Brain microvascular endothelial cell (primary cell): ENCODE measurements around the gene CATSPERZ.

Experiments used
- DNase-seq: peaks from one replicate; pipeline ENCODE4 v3.0.0-alpha.2; 2020
- H3K27ac ChIP-seq: fragments of 250-450 bp; sonication (Bioruptor Pico); 2 replicates; pipeline ENCODE4 v1.5.1; 2020; ENCODE audit warnings: mild to moderate bottlenecking, moderate library complexity
- H3K27me3 ChIP-seq: fragments of 250-450 bp; sonication (Bioruptor Pico); replicated peaks from 2 replicates; pipeline ENCODE4 v1.5.1; 2020; ENCODE audit warnings: mild to moderate bottlenecking
- H3K36me3 ChIP-seq: fragments of 250-450 bp; sonication (Bioruptor Pico); replicated peaks from 2 replicates; pipeline ENCODE4 v1.5.1; 2020; ENCODE audit warnings: mild to moderate bottlenecking
- H3K4me3 ChIP-seq: 2 replicates; pipeline ENCODE4 v1.5.1; 2011; ENCODE audit warnings: low read depth, mild to moderate bottlenecking, control low read depth, low read length, moderate library complexity
- in situ Hi-C: cut with HindIII; loops from 2 replicates; pipeline ENCODE4 v1.10.0; 2017; ENCODE audit warnings: low sequenced_read_pairs, low pct_ligation_motif_present
- TF ChIP-seq, protein P1 (sequence below): IDR thresholded peaks from 2 replicates; pipeline ENCODE4 v1.5.1; 2011; ENCODE audit warnings: low read depth, mild to moderate bottlenecking, moderate library complexity, low read length, control low read depth, inconsistent platforms; ENCODE audit errors: missing control alignments

The CATSPERZ gene

DNA sequence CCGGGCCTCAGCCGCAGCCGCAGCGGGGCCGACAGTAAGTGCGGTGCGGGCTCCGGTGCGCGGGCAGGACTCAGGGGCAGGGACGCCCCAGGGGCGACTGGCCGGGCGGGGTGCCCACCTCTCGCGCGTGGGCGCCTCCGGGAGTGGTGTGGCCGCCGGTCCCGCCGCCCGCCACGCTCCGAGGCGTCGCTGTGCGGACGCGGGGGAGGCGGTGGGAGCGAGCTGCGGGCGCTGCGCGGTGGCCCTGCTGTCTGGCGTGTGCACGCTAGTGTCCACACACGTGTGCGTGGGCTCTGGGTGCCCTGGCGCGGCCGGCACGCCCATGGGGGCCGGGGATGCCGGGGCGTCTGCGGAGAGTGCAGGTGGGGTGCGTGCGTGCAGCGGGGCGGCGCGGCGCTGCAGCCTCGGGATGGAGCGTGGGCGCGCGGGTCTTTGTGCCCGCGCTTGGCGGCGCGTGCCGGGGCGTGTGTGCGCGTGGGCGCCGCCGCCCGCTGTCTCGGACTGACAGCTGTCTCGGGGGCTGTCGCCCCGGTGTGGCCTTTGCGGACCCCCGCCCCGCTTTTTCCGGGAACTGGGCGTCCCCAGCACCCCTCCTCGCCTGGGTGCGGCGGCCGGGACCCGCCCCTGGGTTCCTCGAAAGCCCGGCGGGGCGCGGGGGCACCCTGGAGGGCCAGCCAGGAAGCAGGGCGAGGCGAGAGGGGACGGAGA is 8.3 kb upstream of the CATSPERZ start:
- in situ Hi-C loops, result no loop called here
- no peak overlapping the region for H3K27ac ChIP-seq
- TF ChIP-seq, protein P1, sequence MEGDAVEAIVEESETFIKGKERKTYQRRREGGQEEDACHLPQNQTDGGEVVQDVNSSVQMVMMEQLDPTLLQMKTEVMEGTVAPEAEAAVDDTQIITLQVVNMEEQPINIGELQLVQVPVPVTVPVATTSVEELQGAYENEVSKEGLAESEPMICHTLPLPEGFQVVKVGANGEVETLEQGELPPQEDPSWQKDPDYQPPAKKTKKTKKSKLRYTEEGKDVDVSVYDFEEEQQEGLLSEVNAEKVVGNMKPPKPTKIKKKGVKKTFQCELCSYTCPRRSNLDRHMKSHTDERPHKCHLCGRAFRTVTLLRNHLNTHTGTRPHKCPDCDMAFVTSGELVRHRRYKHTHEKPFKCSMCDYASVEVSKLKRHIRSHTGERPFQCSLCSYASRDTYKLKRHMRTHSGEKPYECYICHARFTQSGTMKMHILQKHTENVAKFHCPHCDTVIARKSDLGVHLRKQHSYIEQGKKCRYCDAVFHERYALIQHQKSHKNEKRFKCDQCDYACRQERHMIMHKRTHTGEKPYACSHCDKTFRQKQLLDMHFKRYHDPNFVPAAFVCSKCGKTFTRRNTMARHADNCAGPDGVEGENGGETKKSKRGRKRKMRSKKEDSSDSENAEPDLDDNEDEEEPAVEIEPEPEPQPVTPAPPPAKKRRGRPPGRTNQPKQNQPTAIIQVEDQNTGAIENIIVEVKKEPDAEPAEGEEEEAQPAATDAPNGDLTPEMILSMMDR, result no peak
- H3K27me3 ChIP-seq, result peaks cover 52% of the 10 kb centered on the region
- no peak for DNase-seq
- H3K36me3 ChIP-seq, result no peaks in the 10 kb centered on the region
- H3K4me3 ChIP-seq, result peak overlapping the region; percentile 15

DNA sequence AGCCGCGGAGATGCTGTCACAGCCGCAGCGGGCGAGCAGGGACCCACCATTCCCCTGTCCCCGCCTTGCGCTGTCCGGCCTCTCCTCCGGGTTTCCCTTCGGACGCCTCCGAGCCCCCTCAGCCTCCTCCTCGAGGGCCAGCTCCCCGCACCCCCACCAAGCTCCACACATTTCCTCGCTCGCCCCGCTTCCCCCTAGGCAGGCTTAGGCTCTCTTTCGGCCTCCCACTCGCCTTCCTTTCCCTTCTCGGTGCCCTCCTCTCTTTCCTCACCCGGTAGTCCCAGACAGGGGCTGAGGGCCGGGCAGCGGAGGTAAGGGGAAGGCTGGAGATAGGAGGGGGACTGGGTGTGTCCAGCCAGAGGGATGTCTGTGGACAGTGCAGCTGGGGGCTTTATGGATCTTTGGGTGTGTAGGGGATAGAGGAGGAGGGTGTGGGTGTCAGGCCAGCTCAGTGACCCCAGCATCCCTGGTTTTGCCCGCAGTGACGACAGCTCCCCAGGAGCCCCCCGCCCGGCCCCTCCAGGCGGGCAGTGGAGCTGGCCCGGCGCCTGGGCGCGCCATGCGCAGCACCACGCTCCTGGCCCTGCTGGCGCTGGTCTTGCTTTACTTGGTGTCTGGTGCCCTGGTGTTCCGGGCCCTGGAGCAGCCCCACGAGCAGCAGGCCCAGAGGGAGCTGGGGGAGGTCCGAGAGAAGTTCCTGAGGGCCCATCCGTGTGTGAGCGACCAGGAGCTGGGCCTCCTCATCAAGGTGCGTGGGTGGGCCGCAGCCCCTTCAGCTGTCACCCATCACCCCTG is 7.5 kb upstream of the CATSPERZ start:
- H3K27me3 ChIP-seq, result peaks cover 60% of the 10 kb centered on the region
- TF ChIP-seq, protein P1, result no peak
- H3K36me3 ChIP-seq, result no peaks in the 10 kb centered on the region
- in situ Hi-C loops, result no loop called here
- no peak overlapping the region for H3K27ac ChIP-seq
- H3K4me3 ChIP-seq, result no peak overlapping the region
- DNase-seq, result no peak

- DNase-seq, result no peak
- in situ Hi-C loops, result no loop called here
Observed at GRCh38 chr11:64294774-64295173, 5.4 kb upstream of the CATSPERZ start.

GRCh38 chr11:64295760-64296159 is 4.4 kb upstream of the CATSPERZ start:
- TF ChIP-seq, protein P1, result no peak
- H3K27ac ChIP-seq, result no peak overlapping the region
- in situ Hi-C loops, result no loop called here
- no peak for DNase-seq
- H3K27me3 ChIP-seq, result peaks cover 86% of the 10 kb centered on the region
- no peaks in the 10 kb centered on the region for H3K36me3 ChIP-seq
- no peak overlapping the region for H3K4me3 ChIP-seq

More at GRCh38 chr11:64294774-64295173, 5.4 kb upstream of the CATSPERZ start:
- no peaks in the 10 kb centered on the region for H3K36me3 ChIP-seq
- TF ChIP-seq, protein P1, result no peak
- no peak overlapping the region for H3K4me3 ChIP-seq
- H3K27me3 ChIP-seq, result peaks cover 79% of the 10 kb centered on the region
- H3K27ac ChIP-seq, result no peak overlapping the region

- DNase-seq, result no peak
- TF ChIP-seq, protein P1, result no peak
- in situ Hi-C loops, result no loop called here
- no peaks in the 10 kb centered on the region for H3K36me3 ChIP-seq
- H3K27me3 ChIP-seq, result peaks cover 81% of the 10 kb centered on the region
- H3K27ac ChIP-seq, result no peak overlapping the region
- no peak overlapping the region for H3K4me3 ChIP-seq
Observed at GRCh38 chr11:64296236-64296635, 3.9 kb upstream of the CATSPERZ start.
